Measurements from ENCODE around the gene MRPL32.
A peak's percentile ranks its signal among the peaks of the same experiment; 100 is the strongest.

Gene MRPL32

DNA sequence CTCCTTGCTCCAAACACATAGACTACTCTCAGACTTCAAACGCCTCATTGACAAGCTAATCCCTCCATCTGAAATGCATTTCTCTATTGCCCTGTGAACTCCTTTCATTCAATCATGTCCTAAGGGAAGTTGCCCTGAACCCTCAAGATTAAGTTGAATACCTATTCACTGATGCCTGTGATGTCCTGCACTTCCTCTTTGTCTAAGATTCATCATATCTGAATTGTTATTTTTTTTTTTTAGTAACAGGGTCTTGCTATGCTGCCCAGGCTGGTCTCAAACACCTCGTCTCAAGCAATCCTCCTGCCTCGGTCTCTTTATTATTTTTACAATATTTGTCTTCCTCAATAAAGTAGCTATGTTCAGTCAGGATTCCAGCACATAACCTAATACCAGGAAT lies 3.4 kb upstream of the MRPL32 start:
- no peak for DNase-seq

DNA sequence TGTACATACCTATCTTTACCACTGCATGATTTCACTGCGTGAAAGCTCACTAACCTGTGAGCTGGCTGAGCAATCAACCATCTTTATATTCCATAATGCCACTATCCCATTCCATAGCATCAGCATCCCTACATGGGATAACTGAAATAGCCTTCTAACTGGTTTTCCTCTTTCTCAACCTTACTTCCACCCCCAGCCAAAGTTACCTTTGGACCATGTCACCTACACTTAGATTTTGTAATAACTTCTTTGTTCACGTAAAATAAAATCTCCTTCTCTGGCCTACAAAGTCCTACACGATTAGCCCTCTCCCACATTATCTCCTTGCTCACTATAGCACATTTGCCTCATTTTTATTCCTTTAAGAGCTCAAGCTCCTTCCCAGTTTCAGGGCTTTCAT lies 2.7 kb upstream of the MRPL32 start:
- no peak for DNase-seq

DNA sequence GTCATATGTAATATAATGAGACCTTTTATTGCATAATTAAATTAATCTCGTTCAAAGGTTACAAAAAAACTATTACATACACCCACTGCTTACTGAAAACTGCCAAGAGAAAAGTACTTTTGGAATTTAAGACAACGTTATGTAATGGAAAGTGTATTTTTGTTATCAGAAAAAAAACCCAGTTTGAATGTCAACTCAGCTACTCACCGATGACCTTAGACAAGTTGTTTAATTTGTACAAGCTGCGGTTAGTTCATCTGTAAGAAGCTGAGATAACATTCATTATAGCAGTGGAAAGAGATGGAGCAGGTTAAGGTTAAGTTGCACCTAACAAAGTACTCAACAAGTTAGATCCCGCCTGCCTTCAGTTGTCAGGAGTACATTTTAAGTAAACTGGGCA lies 1.3 kb upstream of the MRPL32 start:
- DNase-seq: no peak

DNA sequence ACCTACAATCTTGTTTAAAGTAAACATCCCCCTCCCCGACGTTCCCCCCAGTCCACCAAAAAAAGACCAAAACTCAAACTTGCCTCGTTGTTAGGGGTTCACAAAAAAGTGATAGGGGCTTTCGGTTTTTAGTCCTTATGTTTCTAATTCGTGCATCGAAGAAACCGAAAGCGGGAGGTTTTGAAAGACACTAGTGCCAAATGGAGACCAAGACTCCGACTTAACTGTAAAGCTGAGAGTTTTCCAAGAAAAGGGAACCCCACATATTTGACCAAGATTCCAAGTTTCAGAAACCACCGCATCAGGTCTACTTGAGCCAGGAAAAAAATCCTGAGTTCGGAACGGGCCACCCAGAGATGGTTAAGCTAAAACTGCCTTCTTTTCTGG lies 736 bp upstream of the MRPL32 start:
- DNase-seq: no peak

DNA sequence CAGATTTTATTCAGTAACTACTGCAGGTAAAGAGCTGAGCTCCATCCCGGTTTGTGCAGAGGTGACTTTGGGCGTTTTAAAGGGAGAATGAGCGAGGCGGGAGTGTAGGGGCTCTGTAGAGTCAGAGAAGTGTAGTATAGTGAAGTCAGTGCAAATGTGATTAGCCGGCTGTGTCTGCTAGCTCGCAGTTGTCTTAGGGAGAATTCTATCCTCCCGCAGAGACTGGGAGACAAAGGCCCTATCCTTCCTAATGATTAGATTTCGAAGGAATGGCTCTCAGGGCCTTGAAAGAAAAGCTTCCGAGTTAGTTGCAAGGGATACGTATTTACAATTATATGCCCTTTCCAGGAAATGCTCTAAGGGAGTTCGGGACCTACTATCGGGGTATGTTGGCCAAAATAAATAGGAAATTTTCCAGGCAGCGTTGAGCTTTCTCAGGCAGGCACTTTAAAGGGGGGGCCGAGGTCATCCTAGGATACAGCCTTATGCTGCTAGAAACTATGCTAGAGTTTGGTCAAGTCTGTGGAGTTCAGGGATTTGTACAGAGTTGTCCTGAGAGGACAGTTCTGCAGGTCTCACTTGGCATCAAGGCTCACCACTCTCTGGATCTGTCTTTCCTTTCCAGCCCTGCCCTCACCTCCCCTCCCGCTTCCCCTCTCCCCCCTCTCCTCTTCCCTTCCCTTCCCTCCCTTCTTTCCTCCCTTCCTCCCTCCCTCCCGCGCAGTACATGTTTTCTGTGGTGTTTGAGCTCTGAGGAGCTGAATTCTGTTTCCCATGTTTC lies 825 bp downstream of the MRPL32 start:
- DNase-seq: no peak

DNA sequence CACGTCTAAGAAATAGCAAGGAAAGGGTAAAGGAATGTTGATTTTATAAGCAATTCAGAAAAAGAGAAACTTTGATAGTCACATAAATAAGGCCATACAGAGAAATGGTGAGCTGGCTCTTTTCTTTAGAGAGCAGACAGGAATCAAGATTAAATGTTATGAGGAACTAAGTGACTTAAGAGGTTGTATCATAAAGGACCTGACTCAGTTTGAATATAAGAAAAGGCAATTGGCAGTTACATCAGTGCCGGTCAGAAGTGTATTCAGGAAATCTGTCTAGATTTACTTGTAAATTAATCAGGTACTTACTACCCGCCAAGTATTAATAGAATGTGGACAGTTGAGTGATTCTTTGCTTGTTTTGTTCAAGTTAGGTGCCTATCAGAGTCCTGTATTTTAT lies 2.1 kb downstream of the MRPL32 start:
- DNase-seq: no peak

DNA sequence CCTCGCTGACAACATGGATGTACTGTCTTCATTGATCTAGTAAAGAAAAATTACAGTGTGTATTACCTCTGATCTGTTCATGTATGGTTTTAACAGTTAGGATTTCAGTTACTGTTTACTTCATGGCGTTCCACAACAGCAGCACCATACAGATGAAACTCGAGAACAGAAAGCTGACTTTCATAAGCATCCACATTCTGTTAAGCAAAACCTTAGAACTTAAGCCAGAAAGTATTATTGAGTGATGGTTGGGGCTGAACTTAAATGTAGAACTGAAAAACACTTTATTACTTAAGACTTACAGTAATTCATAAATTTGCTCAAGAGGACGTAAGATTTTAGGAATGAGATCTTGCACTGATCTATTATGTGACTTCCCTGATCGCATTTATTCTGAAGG lies 3.7 kb downstream of the MRPL32 start:
- DNase-seq: no peak

DNA sequence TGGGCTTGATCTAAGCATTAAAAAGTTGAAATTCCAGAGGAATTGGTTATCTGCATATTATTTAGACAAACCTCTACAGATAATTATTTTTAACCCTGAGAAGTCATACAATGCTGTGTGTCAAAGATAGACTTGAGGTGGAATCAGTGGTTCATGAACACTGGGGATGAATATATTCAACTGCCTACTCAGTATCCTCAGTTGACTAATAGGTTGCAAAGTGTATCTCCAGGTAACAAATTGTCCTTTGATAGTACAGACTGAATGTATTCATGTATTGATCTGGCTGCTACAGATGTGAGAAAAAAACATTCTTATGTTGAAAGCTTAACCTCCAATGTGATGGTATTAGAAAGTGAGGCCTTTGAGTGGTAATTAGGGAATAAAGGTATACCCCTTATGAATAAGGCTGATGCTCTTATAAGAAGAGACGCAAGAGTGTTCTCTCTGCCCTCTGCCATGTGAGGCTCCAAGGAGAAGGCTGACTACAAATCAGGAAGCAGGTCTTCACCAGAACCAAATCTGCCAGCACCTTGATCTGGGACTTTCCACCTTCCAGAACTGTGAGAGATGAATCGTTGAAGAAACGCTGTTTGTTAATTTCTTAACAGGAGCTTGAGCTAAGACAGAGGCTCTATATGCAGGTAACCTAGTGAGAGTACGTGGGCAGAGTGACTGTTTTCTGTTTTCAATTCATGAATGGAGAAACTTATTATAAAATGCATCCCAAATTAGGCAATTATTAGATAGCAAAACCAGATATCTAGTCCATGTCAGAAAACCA lies 7.5 kb downstream of the MRPL32 start:
- no peak for DNase-seq

DNA sequence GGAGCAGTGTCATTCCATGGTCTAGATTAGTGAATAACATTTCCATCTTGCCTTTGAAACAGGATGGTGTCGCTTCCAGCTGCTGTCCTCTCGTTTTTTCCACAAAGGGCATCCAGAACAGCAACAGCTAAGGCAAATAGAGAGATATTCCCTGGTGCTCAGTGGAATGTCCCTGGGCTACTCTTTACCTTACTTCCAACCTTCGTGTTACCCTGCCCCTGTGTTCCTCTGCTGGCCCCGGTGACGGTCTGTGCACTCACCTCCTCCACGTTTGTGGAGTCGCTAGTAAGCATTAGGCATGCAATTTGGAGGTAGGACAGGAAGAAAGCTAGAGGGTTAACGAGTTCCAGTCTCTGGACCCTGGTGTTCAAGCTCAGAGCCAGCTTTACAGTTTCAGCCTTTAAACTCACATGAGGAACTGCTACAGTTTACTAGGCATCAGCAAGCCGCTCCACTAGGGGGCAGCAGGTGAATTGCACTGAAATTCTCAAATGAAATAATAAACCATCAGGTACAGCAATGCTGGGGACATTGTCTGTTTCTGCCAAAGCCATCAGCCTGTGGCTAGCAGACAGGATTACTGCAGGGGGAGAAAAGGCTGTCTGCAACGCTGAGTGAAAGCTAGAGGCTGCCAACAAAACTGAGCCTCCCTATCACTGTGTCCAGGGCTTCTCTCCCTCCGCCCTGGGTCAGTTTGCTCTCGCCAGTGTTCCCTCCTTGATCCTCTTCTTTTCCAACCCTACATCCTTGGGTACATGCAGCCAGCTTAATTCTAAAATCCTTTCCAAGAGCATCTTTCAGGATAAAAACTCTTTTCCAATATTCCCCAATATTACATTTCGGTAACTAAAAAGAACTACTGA lies 9.0 kb downstream of the MRPL32 start:
- peak; percentile 81 for DNase-seq

DNA sequence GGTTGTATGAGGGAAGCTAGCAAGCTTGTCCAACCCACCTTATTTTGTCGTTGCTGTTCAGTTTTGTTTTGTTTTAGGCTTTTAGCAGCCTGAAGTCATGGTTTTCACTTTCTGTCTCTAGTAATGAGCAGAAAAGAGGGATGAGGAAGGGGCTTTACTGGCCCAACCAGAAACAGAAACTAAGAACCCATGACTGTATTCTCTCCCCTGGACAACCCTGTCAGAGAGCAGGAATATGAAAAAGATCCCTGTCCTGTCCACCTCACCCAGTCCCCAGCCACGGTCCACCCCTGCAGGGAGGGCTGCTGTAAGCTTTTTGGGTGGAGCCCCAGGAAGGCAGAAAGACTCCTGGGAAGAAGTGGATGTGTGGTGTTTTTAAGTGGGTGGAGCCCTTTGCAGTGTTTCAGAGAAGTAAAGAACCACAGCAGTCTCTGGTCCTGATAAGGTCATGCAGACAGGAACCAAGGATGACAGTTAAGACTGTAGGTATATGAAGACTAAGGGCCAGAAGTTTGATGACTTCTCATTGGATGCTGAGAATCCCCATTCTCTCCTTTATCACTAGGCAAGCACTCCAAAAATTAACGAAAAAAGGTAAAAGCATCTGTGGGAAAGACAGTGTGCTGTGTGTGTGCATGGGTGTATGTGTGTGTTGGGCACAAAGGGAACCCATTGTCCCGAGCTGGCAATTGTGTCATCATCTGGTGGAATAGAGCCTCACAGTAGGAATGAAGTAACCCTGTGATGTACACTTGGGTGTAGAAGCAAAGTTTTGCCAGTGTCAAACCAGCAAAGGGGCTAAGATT lies 13.8 kb downstream of the MRPL32 start:
- DNase-seq: no peak

DNA sequence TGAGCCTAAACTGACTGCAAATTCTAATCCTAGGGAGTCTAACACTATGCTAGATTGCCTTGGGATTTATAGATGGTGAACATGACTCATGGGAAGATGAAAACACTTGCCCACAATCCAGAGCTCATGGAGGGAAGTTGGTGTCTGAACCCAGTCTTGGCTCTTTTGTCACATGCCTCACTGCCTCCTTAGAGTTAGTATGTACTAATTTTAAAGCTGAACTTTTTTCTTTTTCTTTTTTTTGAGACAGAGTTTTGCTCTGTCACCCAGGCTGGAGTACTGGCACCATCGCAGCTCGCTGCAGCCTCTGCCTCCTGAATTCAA lies 14.4 kb downstream of the MRPL32 start:
- no peak for DNase-seq

DNA sequence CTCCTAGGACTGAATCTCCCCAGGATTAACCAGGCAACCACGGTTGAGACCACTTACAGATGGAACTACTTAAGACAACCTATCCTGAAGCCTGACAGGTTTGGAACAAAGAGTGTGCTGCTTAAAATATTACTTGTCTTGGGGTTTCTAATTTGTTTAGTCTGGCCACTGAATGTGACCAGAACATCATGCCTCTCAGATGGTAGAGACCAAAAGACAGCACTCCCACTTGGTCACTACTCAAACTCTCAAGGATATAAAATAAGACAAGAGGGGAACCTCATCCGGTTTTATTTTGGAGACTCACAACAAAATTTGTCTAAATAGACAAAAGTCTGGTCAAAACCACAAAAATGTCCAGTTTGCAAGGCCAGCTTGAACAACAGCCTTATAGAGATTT lies 15.3 kb downstream of the MRPL32 start:
- no peak for DNase-seq

DNA sequence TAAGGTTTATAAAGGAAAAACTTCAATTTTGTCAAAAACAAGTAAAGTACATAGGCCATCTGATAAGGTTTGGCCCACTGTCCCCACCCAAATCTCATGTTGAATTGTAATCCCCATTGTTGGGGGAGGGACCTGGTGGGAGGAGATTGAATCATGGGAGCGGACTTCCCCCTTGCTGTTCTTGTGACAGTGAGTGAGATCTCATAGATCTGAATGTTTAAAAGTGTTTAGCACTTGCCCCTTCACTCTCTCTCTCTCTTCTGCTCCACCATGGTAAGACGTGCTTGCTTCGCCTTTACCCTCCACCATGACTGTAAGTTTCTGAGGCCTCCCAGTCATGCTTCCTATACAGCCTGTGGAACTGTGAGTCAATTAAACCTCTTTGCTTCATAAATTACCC lies 18.2 kb downstream of the MRPL32 start:
- DNase-seq: no peak

DNA sequence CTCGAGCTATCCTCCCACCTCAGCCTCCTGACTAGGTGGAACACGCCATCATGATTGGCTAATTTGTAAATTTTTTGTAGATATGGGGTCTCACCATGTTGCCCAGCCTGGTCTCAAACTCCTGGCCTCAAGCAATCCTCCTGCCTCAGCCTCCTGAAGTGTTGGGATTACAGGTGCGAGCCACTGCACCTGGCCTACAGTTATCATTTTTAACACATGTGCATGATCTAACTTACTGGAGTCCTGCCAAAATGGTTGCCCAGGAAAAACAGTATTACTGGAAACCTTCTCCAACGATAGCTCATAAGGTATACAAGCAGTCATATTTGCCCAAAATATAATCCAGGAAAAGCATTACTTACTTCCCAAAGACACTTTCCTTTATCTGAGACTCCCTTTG lies 20.2 kb downstream of the MRPL32 start:
- no peak for DNase-seq

DNA sequence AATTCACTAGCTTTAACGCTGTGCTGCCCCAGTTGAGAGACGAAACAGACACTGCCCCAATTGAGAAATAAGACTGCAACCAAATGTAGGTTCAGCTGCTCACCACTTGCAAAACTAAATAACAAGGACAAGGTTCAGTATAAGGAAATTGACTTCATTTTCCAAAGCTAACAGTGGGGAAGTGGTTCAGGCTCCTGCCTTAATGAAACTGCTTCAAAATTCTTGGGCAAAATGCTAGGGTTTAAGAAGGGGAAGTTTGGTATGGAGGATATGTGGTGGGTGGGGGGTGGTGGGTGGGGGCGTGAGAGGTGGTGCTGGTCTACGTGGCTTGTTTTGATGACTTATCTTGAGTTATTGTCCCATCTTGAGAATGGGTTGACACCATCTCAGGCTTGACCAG lies 21.8 kb downstream of the MRPL32 start:
- no peak for DNase-seq

DNA sequence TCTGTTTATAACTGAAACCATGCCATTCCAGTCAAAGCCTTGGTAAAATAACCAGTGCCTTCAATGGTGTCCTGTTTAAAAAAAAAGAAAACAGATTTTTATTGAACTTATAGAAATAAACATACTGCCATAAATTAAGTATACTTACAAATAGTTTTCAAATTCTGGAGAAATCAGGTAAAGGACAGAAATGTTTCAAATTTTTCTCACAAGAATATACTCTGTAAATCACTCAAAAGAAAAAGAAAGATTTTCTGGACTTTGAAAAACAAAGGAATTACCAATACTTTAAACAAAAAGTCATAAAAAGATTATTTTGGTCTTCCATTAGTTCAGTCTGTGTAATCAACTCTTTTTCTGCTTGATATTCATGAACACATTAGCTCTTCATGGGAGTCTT lies 23.9 kb downstream of the MRPL32 start:
- no peak for DNase-seq

DNA sequence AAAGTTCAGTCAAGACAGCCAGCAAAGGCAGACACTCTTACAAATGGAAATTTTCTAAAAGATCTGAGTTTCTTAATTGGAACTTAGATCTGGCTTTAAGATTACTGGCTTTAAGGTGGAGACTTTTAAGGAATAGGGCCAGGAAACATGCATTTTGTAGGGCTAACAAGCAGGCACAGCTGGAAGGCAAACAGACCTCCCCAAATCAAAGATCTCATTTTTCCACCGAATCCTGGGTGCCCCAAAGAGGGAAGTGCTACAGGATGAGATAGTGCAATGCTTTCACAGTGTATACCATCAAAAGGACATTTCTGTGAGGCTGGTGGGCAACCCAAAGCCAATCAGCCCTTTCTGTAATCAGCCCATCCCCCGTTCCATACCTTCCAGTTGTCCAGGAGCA lies 27.4 kb downstream of the MRPL32 start:
- DNase-seq: no peak

DNA sequence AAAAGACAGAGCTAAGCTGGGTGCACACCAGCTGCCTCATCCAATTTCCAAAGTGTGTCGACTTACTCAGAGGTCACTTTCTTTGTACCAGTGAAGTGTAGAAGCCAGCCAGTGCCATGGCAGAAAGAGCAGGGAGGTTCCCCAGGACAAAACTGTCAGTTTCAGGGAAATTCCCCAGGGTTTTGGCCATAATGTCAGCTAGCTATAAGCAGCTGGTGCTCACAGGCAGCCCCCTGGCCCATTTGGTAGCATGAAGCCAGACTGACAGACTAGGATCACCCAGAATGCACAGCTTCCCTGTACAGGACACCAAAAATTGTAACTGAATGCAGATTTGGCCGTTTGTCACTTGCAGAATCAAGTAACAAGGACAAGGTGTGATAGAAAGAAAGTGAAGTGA lies 28.6 kb downstream of the MRPL32 start:
- DNase-seq: no peak

DNA sequence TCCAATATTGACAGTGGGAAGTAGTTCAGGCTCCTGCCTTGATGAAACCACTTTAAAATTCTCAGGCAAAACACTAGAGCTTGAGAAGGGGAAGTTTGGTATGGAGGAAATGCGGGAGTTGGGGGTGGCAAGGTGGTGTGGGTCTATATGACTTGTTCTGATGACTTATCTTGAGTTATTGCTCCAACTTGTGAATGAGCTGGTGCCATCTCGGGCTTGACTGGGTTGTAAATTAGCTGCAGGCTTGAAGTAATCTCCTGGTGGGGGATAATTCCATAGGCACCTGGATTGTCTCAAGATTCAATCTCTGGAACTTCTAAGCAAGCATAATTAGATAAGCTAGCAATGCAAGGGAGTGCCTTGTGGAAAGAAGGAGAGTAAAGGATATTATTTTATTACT lies 29.0 kb downstream of the MRPL32 start:
- DNase-seq: no peak

DNA sequence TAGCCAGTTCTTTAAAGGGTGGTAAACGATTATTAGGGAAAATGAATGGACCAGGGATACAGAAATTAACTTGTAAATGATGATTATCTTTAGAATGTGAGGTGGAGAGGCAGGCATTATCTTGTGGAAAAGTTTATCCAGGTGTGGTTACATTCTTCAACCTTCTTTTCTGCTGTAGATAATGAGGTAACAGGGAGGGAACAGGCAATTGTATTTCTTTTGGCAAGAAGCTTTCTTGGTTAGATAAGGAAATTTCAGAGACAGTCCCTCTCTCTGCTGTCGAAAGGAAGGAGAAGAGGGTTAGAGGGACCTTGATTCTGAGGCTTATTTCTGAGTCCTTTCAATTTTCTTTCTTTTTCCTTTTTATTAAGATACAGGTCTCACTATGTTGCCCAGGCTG lies 32.1 kb downstream of the MRPL32 start:
- DNase-seq: no peak

DNA sequence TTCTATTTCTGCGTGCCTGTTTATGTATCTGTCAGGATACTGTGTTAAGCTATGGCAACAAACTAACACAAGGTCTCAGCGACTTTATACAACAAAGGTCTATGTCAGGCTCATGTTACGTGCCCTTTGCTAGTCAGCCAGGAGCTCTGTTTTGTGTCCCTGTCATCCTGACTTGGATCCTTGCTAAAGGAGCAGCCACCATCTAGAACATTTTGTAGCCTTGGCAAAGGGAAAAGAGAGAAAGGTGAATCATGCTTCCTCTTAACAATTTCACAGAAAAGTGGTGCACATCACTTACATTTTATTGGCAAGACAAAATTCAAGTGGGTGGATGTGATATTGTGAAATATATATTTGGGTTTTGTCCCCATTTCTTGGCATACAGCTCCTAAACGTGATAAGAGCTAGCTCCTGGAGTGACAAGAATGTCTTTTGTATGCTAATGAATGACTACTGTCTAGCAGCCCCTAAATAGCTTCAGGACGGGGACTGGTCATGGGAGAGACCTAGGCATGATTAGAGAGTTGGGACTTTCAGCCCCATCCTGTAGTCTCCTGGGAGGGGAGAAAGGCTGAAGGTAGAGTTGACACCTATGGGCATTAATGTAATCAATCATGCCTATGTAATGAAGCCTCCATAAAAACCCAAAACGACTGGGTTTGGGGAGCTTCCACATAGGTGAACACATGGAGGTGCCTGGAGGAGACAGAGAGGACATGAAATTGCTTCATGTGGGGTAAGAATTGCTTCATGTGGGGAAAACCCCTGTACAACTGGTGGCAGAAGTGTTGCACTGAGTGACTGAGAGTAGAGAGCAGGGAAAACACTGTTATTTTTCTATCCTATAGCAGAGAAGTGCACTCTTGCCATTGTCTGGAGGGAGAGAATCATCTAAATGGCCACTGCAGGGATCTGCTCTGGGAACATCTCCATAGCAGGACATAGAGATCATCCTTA lies 33.0 kb downstream of the MRPL32 start:
- no peak for DNase-seq

DNA sequence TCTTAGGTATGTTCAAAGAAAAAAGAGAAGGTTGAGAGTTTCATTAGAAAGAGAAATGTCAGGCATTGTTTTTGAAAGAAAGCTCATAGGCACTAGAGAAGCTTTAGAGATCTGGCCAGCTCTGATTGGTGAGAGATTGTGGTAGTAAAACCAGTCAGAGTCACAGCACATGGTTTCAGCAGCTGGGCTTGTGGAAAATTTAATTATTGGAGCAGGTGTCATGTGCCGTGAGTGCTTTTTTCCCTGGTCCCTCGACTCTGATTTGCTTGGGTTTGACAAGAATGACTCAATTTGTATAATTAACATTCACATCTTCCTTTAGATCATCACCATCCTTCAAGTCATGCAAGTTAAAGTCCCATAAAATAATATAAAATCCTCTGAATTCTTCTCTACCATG lies 35.2 kb downstream of the MRPL32 start:
- no peak for DNase-seq

Measured in activated naive CD4-positive, alpha-beta T cell treated with anti-CD3 and anti-CD28 coated beads, Interleukin-2, amount 50 U/mL, for 16 hours (primary cell).